ENCODE data around the gene CDKN1B. TPM values are rescaled to one million over a fixed set of nuclear protein-coding genes. Genes with fewer than 3 reads are reported as not detected.

The CDKN1B gene
- total RNA-seq = 73.6 TPM
- polyA plus RNA-seq = 52.1 TPM

DNA sequence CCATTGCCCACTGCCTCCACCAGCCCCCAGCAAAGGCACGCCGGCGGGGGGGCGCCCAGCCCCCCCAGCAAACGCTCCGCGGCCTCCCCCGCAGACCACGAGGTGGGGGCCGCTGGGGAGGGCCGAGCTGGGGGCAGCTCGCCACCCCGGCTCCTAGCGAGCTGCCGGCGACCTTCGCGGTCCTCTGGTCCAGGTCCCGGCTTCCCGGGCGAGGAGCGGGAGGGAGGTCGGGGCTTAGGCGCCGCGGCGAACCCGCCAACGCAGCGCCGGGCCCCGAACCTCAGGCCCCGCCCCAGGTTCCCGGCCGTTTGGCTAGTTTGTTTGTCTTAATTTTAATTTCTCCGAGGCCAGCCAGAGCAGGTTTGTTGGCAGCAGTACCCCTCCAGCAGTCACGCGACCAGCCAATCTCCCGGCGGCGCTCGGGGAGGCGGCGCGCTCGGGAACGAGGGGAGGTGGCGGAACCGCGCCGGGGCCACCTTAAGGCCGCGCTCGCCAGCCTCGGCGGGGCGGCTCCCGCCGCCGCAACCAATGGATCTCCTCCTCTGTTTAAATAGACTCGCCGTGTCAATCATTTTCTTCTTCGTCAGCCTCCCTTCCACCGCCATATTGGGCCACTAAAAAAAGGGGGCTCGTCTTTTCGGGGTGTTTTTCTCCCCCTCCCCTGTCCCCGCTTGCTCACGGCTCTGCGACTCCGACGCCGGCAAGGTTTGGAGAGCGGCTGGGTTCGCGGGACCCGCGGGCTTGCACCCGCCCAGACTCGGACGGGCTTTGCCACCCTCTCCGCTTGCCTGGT lies at the start of gene CDKN1B:
CDKN1B (plus strand) TSS at position 576 of the 793 bp plus-strand sequence. CDS start 472 bp downstream, outside the sequence.
- Histone ChIP-seq H3K27ac (ENCODE audit: low read depth) (peak within 1 kb of the TSS; percentile 100), H3K4me1 (ENCODE audit: insufficient read depth) (no peaks in the 10 kb centered on the region), H3K36me3 (ENCODE audit: insufficient read depth) (no peaks in the 10 kb centered on the region), H3K4me3 (ENCODE audit: low read depth, low read length) (peak within 1 kb of the TSS; percentile 81)
- WGBS = under 1% methylated on average over 81 of the region's 81 CpGs
- no peak for DNase-seq (ENCODE audit: extremely low spot score)

DNA sequence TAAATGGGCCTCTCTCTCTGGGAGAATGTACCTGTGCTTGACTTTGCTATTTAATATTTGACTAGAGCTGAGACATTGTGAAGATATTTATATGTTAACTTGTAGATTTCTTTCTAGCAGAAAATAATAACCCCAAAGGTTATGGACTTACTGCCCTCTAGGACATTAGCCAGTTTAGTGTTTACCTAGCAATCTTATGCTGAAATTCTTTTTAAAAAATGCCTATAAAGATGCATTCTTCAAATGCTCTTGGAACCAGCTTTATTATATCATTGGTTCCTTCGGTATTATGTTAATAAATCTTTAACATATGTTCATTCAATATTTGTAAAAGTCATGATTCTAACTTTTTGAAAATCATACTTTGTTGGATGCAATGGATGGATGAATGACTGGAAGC lies 49.2 kb upstream of the CDKN1B start:
- Histone ChIP-seq H3K36me3 (ENCODE audit: insufficient read depth) (no peaks in the 10 kb centered on the region), H3K4me1 (ENCODE audit: insufficient read depth) (no peaks in the 10 kb centered on the region), H3K27ac (ENCODE audit: low read depth) (no peak overlapping the region), H3K4me3 (ENCODE audit: low read depth, low read length) (no peak overlapping the region)
- 83% methylated on average over 1 of the region's 1 CpG for WGBS
- no peak for DNase-seq (ENCODE audit: extremely low spot score)

DNA sequence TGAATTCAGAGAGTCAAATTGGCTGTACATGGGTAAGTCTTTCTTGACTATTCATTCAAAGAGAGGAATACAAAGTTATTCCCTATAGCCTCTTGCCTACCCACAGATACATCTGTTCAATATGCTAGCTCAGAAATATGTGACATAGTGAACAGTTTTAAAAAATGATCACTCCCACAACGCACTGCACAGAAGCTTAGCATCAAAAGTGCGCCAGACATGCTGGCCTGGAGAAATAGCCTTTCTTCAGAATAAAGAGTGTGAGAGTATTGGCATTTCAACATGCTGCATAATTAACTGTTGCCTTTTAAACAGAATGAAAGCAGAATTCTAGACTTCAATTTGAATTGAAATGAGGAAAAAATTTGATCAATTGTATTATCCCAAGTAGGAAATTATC lies 48.1 kb upstream of the CDKN1B start:
- H3K27ac ChIP-seq (ENCODE audit: low read depth) = no peak overlapping the region
- H3K36me3 ChIP-seq (ENCODE audit: insufficient read depth) = no peaks in the 10 kb centered on the region
- no peak overlapping the region for H3K4me3 ChIP-seq (ENCODE audit: low read depth, low read length)
- 93% methylated on average over 2 of the region's 2 CpGs for WGBS
- H3K4me1 ChIP-seq (ENCODE audit: insufficient read depth) = no peaks in the 10 kb centered on the region
- no peak for DNase-seq (ENCODE audit: extremely low spot score)

DNA sequence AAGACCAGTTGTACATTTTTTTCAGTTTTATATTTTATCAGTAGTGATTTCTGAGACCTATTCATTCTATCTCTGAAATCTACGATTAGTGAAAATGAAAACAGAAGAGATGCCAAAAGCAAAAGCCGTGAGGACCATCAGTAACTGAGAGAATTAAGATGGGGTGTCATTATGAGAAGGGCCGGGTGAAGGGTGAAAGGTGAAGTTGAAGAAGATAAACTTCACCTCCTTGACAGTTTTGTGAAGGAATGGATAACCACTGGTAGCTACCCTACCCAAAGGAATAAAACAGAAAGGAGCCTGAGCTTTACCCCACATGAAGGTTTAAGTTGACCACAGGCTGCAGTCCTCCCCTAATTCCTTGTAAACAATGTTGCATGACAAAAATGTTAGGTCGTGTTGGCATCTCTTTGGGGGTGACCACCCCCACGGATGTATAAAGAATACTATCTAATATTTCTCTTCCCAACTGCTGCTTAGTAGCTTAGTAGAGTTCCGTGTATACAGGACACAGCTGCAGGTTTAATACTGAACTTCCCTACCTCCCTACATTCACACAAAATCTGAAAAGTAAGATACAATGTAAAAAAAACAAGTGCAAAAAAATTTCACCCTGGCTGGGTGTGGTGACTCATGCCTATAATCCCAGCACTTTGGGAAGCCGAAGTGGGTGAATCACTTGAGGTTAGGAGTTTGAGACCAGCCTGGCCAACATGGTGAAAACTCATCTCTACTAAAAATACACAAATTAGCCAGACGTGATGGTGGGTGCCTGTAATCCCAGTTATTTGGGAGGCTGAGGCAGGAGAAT lies 45.1 kb upstream of the CDKN1B start:
- WGBS = 63% methylated on average over 8 of the region's 8 CpGs
- no peaks in the 10 kb centered on the region for H3K36me3 ChIP-seq (ENCODE audit: insufficient read depth)
- H3K4me1 ChIP-seq (ENCODE audit: insufficient read depth) = no peaks in the 10 kb centered on the region
- no peak overlapping the region for H3K27ac ChIP-seq (ENCODE audit: low read depth)
- H3K4me3 ChIP-seq (ENCODE audit: low read depth, low read length) = no peak overlapping the region
- no peak for DNase-seq (ENCODE audit: extremely low spot score)

DNA sequence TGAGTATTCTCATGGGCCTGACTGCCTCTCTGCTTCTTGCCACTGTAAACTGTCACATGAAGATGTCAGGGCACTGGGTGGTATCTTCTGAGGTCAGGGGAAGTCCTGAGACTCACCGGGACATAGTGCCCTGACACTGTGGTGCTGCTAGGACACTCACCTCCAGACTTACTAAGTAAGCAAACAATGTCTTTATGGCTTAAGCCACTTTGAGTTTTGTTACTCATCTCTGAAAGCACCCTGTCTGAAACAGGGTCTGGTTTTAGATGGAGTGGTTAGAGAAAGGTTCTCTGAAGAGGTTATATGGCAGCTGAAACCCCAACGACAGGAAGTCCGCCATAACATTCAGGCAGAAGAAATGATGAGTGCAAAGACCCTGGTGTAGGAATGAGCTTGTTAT lies 43.9 kb upstream of the CDKN1B start:
- WGBS = 72% methylated on average over 3 of the region's 3 CpGs
- Histone ChIP-seq H3K4me1 (ENCODE audit: insufficient read depth) (no peaks in the 10 kb centered on the region), H3K36me3 (ENCODE audit: insufficient read depth) (no peaks in the 10 kb centered on the region), H3K27ac (ENCODE audit: low read depth) (no peak overlapping the region), H3K4me3 (ENCODE audit: low read depth, low read length) (no peak overlapping the region)
- DNase-seq (ENCODE audit: extremely low spot score) = no peak

- Histone ChIP-seq H3K36me3 (ENCODE audit: insufficient read depth) (no peaks in the 10 kb centered on the region), H3K4me3 (ENCODE audit: low read depth, low read length) (no peak overlapping the region), H3K27ac (ENCODE audit: low read depth) (no peak overlapping the region), H3K4me1 (ENCODE audit: insufficient read depth) (no peaks in the 10 kb centered on the region)
- no peak for DNase-seq (ENCODE audit: extremely low spot score)
- WGBS = 36% methylated on average over 3 of the region's 3 CpGs
These were observed 40.6 kb upstream of the CDKN1B start for GRCh38 chr12:12676605-12677004.

GRCh38 chr12:12681061-12681765 lies 36.0 kb upstream of the CDKN1B start:
- Histone ChIP-seq H3K4me3 (ENCODE audit: low read depth, low read length) (no peak overlapping the region), H3K27ac (ENCODE audit: low read depth) (no peak overlapping the region), H3K36me3 (ENCODE audit: insufficient read depth) (no peaks in the 10 kb centered on the region), H3K4me1 (ENCODE audit: insufficient read depth) (no peaks in the 10 kb centered on the region)
- DNase-seq (ENCODE audit: extremely low spot score) = no peak
- WGBS = 83% methylated on average over 5 of the region's 5 CpGs

- Histone ChIP-seq H3K4me1 (ENCODE audit: insufficient read depth) (no peaks in the 10 kb centered on the region), H3K27ac (ENCODE audit: low read depth) (no peak overlapping the region), H3K36me3 (ENCODE audit: insufficient read depth) (no peaks in the 10 kb centered on the region), H3K4me3 (ENCODE audit: low read depth, low read length) (no peak overlapping the region)
- DNase-seq (ENCODE audit: extremely low spot score) = no peak
These were observed 34.9 kb upstream of the CDKN1B start for GRCh38 chr12:12682284-12682683.

GRCh38 chr12:12683136-12683697 lies 34.0 kb upstream of the CDKN1B start:
- H3K27ac ChIP-seq (ENCODE audit: low read depth) = no peak overlapping the region
- H3K4me1 ChIP-seq (ENCODE audit: insufficient read depth) = no peaks in the 10 kb centered on the region
- no peaks in the 10 kb centered on the region for H3K36me3 ChIP-seq (ENCODE audit: insufficient read depth)
- H3K4me3 ChIP-seq (ENCODE audit: low read depth, low read length) = no peak overlapping the region
- 78% methylated on average over 4 of the region's 4 CpGs for WGBS
- no peak for DNase-seq (ENCODE audit: extremely low spot score)

- WGBS = 55% methylated on average over 3 of the region's 3 CpGs
- Histone ChIP-seq H3K27ac (ENCODE audit: low read depth) (no peak overlapping the region), H3K36me3 (ENCODE audit: insufficient read depth) (no peaks in the 10 kb centered on the region), H3K4me1 (ENCODE audit: insufficient read depth) (no peaks in the 10 kb centered on the region), H3K4me3 (ENCODE audit: low read depth, low read length) (no peak overlapping the region)
- DNase-seq (ENCODE audit: extremely low spot score) = no peak
These were observed 33.4 kb upstream of the CDKN1B start for GRCh38 chr12:12683725-12684124.

GRCh38 chr12:12684375-12685106 lies 32.6 kb upstream of the CDKN1B start:
- WGBS = 3% methylated on average over 5 of the region's 5 CpGs
- DNase-seq (ENCODE audit: extremely low spot score) = peak; percentile 39

DNA sequence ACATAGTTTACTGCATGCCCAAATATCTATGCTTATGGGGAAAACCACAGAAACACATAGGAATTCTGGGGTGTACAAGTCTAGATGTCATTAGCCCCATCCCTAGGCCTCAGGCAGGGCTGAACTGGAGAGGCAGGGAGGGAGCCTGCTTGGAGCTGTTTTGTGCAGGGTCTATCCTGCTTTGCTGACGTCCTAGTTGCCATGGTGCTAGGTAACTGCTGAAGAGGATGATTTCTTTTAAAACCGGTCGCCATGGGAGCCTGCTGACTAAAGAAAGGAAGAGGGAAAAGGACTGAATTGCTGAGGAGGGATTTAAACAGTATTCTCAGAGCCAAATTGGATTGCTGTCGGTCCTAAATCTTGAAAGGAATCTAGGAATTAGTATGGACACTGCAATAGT lies 31.9 kb upstream of the CDKN1B start:
- Histone ChIP-seq H3K36me3 (ENCODE audit: insufficient read depth) (no peaks in the 10 kb centered on the region), H3K4me3 (ENCODE audit: low read depth, low read length) (no peak overlapping the region), H3K27ac (ENCODE audit: low read depth) (no peak overlapping the region), H3K4me1 (ENCODE audit: insufficient read depth) (no peaks in the 10 kb centered on the region)
- WGBS = 51% methylated on average over 4 of the region's 4 CpGs
- no peak for DNase-seq (ENCODE audit: extremely low spot score)

More at GRCh38 chr12:12684375-12685106, 32.6 kb upstream of the CDKN1B start:
- Histone ChIP-seq H3K36me3 (ENCODE audit: insufficient read depth) (no peaks in the 10 kb centered on the region), H3K27ac (ENCODE audit: low read depth) (no peak overlapping the region), H3K4me3 (ENCODE audit: low read depth, low read length) (no peak overlapping the region), H3K4me1 (ENCODE audit: insufficient read depth) (no peaks in the 10 kb centered on the region)

DNA sequence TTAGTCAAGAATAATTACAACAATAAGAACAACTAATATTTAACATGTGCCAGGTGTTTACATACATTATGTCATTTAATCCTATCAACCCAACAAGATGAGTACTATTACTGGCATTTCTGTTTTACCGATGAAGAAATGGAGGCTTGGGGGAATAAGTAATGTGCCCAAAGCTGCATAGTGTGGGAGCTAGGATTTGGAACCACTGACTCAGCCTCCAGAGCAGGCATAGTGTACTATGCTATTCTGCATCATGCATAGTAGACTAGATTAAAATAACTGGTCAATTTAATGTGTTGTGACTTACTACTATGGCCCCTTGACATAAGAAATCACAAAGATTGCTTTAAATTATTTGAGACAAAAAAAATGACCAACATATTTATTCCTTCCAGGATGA lies 30.7 kb upstream of the CDKN1B start:
- no peak overlapping the region for H3K4me3 ChIP-seq (ENCODE audit: low read depth, low read length)
- H3K4me1 ChIP-seq (ENCODE audit: insufficient read depth) = no peaks in the 10 kb centered on the region
- DNase-seq (ENCODE audit: extremely low spot score) = no peak
- no peak overlapping the region for H3K27ac ChIP-seq (ENCODE audit: low read depth)
- WGBS = 75% methylated on average over 1 of the region's 1 CpG
- H3K36me3 ChIP-seq (ENCODE audit: insufficient read depth) = no peaks in the 10 kb centered on the region
